ENCODE data around the gene CRTAC1. TPM values are rescaled to one million over a fixed set of nuclear protein-coding genes. Genes with fewer than 3 reads are reported as not detected.

The CRTAC1 gene
- total and polyA plus RNA-seq, 8 donors: 0.24 to 1.3 (median 0.81) TPM

DNA sequence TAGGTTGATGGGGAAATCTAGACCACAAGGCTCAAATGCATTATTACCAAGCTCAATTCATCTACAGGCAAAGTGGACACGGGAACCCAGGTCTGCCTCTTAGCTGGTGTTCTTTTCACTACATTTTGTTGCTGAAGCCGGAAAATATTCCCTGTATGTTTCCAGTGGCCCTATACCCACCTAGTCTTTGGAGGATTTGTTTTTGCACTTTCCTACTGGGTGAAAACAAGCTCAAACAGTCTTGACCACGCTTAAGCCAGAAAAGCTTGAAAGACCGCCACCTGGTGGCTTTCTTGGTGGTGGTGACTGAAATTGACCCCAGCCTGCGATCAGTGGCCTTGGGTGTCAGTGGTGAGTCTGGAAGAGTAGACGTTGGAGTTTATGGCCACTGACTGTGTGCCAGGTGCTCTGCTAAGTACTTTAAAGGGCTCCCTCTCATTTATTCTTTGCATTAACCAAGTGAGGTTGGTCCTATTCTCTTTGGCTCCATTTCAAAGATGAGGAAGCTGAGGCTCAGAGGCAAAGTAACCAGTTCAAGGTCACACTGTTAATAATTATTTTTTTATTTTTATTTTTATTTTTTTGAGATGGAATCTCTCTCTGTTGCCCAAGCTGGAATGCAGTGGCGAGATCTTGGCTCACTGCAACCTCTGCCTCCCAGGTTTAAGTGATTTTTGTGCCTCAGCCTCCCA is 11.1 kb upstream of the CRTAC1 start:
- FAIRE-seq: no peak
- no peaks in the 10 kb centered on the region for H3K27me3 ChIP-seq
- WGBS, 2 donors: 17 to 18% methylated on average over 7 of the region's 7 CpGs
- H3K27ac ChIP-seq: no peak overlapping the region
- no peaks in the 10 kb centered on the region for H3K36me3 ChIP-seq
- TF ChIP-seq, protein P1, sequence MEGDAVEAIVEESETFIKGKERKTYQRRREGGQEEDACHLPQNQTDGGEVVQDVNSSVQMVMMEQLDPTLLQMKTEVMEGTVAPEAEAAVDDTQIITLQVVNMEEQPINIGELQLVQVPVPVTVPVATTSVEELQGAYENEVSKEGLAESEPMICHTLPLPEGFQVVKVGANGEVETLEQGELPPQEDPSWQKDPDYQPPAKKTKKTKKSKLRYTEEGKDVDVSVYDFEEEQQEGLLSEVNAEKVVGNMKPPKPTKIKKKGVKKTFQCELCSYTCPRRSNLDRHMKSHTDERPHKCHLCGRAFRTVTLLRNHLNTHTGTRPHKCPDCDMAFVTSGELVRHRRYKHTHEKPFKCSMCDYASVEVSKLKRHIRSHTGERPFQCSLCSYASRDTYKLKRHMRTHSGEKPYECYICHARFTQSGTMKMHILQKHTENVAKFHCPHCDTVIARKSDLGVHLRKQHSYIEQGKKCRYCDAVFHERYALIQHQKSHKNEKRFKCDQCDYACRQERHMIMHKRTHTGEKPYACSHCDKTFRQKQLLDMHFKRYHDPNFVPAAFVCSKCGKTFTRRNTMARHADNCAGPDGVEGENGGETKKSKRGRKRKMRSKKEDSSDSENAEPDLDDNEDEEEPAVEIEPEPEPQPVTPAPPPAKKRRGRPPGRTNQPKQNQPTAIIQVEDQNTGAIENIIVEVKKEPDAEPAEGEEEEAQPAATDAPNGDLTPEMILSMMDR (IDR thresholded peaks at IDR 0.05): peak; percentile 53 to 66 (median 62)
- no peaks in the 10 kb centered on the region for H3K4me1 ChIP-seq
- no peaks in the 10 kb centered on the region for H3K9me3 ChIP-seq
- peak; percentile 75 to 92 (median 87) for ATAC-seq
- intact Hi-C loops (cut with DNase I): loop anchor here in 2 of 3 donors (5.0 kb wide), 2 partner anchors 129 to 284 kb away; no protein-coding TSS in a partner anchor
- peak in 5 of 6 donors; percentile 52 to 80 (median 63) for DNase-seq
- no peak overlapping the region for H3K4me3 ChIP-seq

- intact Hi-C loops (cut with DNase I): loop anchor here in 2 of 3 donors (5.0 kb wide), 2 partner anchors 128 to 283 kb away; no protein-coding TSS in a partner anchor
- Histone ChIP-seq H3K36me3 (no peaks in the 10 kb centered on the region), H3K27me3 (no peaks in the 10 kb centered on the region), H3K9me3 (no peaks in the 10 kb centered on the region), H3K4me1 (no peaks in the 10 kb centered on the region), H3K27ac (no peak overlapping the region), H3K4me3 (no peak overlapping the region)
- TF ChIP-seq, protein P1 (IDR thresholded peaks at IDR 0.05): no peak
- ATAC-seq: no peak
- WGBS, 2 donors: 60 to 64% methylated on average over 10 of the region's 10 CpGs
- no peak for FAIRE-seq
- DNase-seq: no peak
Observed at GRCh38 chr10:98039690-98040381, 9.4 kb upstream of the CRTAC1 start.

GRCh38 chr10:98038288-98038687 is 7.9 kb upstream of the CRTAC1 start:
- Histone ChIP-seq H3K27ac (no peak overlapping the region), H3K36me3 (no peaks in the 10 kb centered on the region), H3K9me3 (no peaks in the 10 kb centered on the region), H3K4me1 (no peaks in the 10 kb centered on the region), H3K27me3 (peaks cover 0 to 6% (median 0%) of the 10 kb centered on the region in 4 donors), H3K4me3 (no peak overlapping the region)
- WGBS, 2 donors: 22 to 26% methylated on average over 18 to 20 of the region's 20 CpGs
- ATAC-seq: peak in 1 of 4 donors; percentile 37
- intact Hi-C loops (cut with DNase I): no loop called here
- DNase-seq: peak in 1 of 6 donors; percentile 23
- no peak for FAIRE-seq
- TF ChIP-seq, protein P1 (IDR thresholded peaks at IDR 0.05): no peak

DNA sequence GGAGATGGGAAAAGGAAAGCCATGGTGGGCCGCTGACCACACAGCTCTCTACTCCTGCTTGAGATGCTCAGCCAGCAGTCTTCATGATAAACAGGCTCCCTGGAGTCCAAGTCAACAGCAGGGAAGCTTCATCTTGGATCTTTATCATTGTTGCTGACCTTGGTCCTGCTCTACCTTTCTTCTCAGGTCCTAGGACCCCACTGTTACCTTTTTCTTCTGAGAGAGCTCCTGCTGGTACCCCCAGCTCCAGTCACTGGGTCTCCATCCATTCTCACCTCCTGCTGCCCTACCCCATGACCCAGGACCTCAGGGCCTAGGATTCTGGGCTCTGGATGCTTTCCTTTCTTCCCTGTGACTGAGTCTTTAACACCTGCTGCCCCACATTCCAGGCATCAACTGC is 5.2 kb upstream of the CRTAC1 start:
- H3K4me1 ChIP-seq: no peaks in the 10 kb centered on the region
- peaks cover 0 to 6% (median 0%) of the 10 kb centered on the region in 4 donors for H3K27me3 ChIP-seq
- H3K9me3 ChIP-seq: no peaks in the 10 kb centered on the region
- no peak for DNase-seq
- no peak overlapping the region for H3K27ac ChIP-seq
- ATAC-seq: no peak
- FAIRE-seq: no peak
- 32 to 58% methylated on average over 1 of the region's 1 CpG for WGBS, 2 donors
- TF ChIP-seq, protein P1 (IDR thresholded peaks at IDR 0.05): no peak
- H3K36me3 ChIP-seq: no peaks in the 10 kb centered on the region
- no peak overlapping the region for H3K4me3 ChIP-seq
- intact Hi-C loops (cut with DNase I): no loop called here
